ENCODE results near the gene TRAF3IP3.
"Not testable (repeated sequence)": the region's sequence is repeated elsewhere in the genome, so short reads cannot be mapped to it uniquely, and the experiment has no call there.

TRAF3IP3 gene

DNA sequence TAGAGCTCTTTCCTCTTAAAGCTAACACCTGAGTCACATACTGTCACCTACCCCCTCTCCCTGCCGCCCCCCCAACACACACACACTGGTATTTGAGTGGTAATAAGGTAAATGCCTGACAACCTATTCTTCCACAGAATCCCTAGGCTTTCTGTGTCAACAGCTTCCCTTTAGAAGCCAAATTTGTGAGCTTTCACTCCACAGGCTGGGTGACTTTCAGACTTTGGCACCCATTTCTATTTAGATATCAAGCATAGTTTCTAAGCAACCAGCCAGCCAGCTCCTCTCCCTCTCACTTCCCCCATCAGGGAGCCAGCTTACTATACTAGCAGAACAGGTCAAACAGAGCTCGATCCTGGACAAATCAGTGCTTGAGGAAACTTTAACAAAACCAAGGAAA, 31.7 kb downstream of the TRAF3IP3 start:
- no peak overlapping the region for H3K4me2 ChIP-seq (ENCODE audit: low read length)
- peaks cover 53% of the 10 kb centered on the region for H3K27me3 ChIP-seq (ENCODE audit: control insufficient read depth, insufficient read depth, low read length)
- no peak overlapping the region for H3K9ac ChIP-seq (ENCODE audit: low read depth, low read length)
- H3K4me3 ChIP-seq (ENCODE audit: low read length) = no peak overlapping the region
- no peaks in the 10 kb centered on the region for H3K9me3 ChIP-seq (replicated peaks; ENCODE audit: low read length)
- peaks cover 13% of the 10 kb centered on the region for H3K4me1 ChIP-seq (ENCODE audit: control insufficient read depth, insufficient read depth, low read length)
- H3K36me3 ChIP-seq (ENCODE audit: insufficient read depth, low read length) = no peaks in the 10 kb centered on the region

- H3K27me3 ChIP-seq (ENCODE audit: control insufficient read depth, insufficient read depth, low read length) = peaks cover 70% of the 10 kb centered on the region
- no peak overlapping the region for H3K9ac ChIP-seq (ENCODE audit: low read depth, low read length)
- no peak overlapping the region for H3K4me2 ChIP-seq (ENCODE audit: low read length)
- no peak overlapping the region for H3K4me3 ChIP-seq (ENCODE audit: low read length)
- no peaks in the 10 kb centered on the region for H3K9me3 ChIP-seq (replicated peaks; ENCODE audit: low read length)
- peaks cover 3% of the 10 kb centered on the region for H3K4me1 ChIP-seq (ENCODE audit: control insufficient read depth, insufficient read depth, low read length)
- no peaks in the 10 kb centered on the region for H3K36me3 ChIP-seq (ENCODE audit: insufficient read depth, low read length)
Measured at GRCh38 chr1:209789245-209789644, 33.4 kb downstream of the TRAF3IP3 start.

- no peaks in the 10 kb centered on the region for H3K36me3 ChIP-seq (ENCODE audit: insufficient read depth, low read length)
- no peak overlapping the region for H3K4me2 ChIP-seq (ENCODE audit: low read length)
- peaks cover 82% of the 10 kb centered on the region for H3K27me3 ChIP-seq (ENCODE audit: control insufficient read depth, insufficient read depth, low read length)
- no peaks in the 10 kb centered on the region for H3K4me1 ChIP-seq (ENCODE audit: control insufficient read depth, insufficient read depth, low read length)
- H3K9me3 ChIP-seq (replicated peaks; ENCODE audit: low read length) = no peaks in the 10 kb centered on the region
- no peak overlapping the region for H3K4me3 ChIP-seq (ENCODE audit: low read length)
- no peak overlapping the region for H3K9ac ChIP-seq (ENCODE audit: low read depth, low read length)
Measured at GRCh38 chr1:209790286-209791193, 34.7 kb downstream of the TRAF3IP3 start.

DNA sequence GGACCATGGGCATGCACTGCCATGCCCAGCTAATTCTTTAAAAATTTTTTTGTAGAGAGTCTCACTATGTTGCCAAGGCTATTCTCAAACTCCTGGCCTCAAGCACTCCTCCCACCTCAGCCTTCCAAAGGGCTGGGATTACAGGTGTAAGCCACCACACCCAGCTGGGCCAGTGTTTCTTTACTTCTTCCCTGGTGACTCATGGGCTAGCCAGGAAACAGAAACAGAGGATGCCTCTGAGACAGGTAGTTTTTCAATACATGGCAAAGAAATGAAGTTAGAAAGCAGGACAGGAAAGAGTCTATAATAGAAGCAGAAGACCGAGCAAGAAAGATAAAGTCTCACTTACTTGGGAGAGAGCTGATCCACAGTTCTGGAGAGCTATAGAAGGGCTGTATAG, 36.1 kb downstream of the TRAF3IP3 start:
- Histone ChIP-seq H3K36me3 (ENCODE audit: insufficient read depth, low read length) (no peaks in the 10 kb centered on the region), H3K27me3 (ENCODE audit: control insufficient read depth, insufficient read depth, low read length) (peaks cover 84% of the 10 kb centered on the region), H3K9me3 (replicated peaks; ENCODE audit: low read length) (no peaks in the 10 kb centered on the region), H3K9ac (ENCODE audit: low read depth, low read length) (no peak overlapping the region), H3K4me3 (ENCODE audit: low read length) (no peak overlapping the region), H3K4me2 (ENCODE audit: low read length) (no peak overlapping the region), H3K4me1 (ENCODE audit: control insufficient read depth, insufficient read depth, low read length) (no peaks in the 10 kb centered on the region)

GRCh38 chr1:209793711-209794110, 37.9 kb downstream of the TRAF3IP3 start:
- H3K4me2 ChIP-seq (ENCODE audit: low read length); H3K4me1 ChIP-seq (ENCODE audit: control insufficient read depth, insufficient read depth, low read length); H3K4me3 ChIP-seq (ENCODE audit: low read length); H3K9me3 ChIP-seq (replicated peaks; ENCODE audit: low read length); H3K9ac ChIP-seq (ENCODE audit: low read depth, low read length); H3K36me3 ChIP-seq (ENCODE audit: insufficient read depth, low read length): not testable (repeated sequence)
- peaks cover 78% of the 10 kb centered on the region for H3K27me3 ChIP-seq (ENCODE audit: control insufficient read depth, insufficient read depth, low read length)

DNA sequence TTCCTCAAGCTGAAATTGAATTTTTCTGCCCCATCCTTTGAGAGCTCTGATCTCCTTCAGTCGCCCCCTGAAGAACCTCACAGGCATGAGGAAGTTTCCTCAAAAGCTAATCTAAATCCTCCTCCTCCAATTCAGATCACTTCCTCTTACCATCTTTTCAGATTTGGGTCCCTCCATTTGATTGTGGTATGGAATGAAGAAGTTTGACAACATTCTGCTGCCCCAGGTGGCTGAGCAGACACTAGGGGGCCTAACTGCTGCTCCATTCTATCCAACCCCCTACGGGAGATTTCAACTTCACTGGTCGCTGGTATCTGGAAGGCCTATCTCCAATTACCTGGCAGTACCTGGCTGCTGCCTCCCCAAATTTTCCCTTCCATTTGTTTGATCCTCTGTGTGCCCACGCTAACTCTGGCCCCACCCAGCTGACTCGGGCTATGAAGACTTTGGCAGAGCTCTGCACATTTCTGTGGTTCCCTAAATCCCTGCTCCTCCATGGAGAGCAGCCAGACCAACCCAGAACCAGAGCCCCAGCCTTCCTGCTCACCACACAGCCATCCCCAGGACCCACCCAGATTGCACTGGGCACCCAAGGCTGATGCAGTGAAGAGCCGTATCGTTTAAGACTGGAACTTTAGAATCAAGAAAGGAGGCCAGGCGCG, 42.3 kb downstream of the TRAF3IP3 start:
- Histone ChIP-seq H3K4me2 (ENCODE audit: low read length) (no peak overlapping the region), H3K9ac (ENCODE audit: low read depth, low read length) (no peak overlapping the region), H3K36me3 (ENCODE audit: insufficient read depth, low read length) (no peaks in the 10 kb centered on the region), H3K4me3 (ENCODE audit: low read length) (no peak overlapping the region), H3K9me3 (replicated peaks; ENCODE audit: low read length) (no peaks in the 10 kb centered on the region), H3K27me3 (ENCODE audit: control insufficient read depth, insufficient read depth, low read length) (peaks cover 70% of the 10 kb centered on the region), H3K4me1 (ENCODE audit: control insufficient read depth, insufficient read depth, low read length) (no peaks in the 10 kb centered on the region)

GRCh38 chr1:209800984-209801834, 45.4 kb downstream of the TRAF3IP3 start:
- peaks cover 57% of the 10 kb centered on the region for H3K27me3 ChIP-seq (ENCODE audit: control insufficient read depth, insufficient read depth, low read length)
- H3K9me3 ChIP-seq (replicated peaks; ENCODE audit: low read length) = no peaks in the 10 kb centered on the region
- H3K4me3 ChIP-seq (ENCODE audit: low read length) = no peak overlapping the region
- no peak overlapping the region for H3K9ac ChIP-seq (ENCODE audit: low read depth, low read length)
- peaks cover 6% of the 10 kb centered on the region for H3K4me1 ChIP-seq (ENCODE audit: control insufficient read depth, insufficient read depth, low read length)
- H3K4me2 ChIP-seq (ENCODE audit: low read length) = no peak overlapping the region
- H3K36me3 ChIP-seq (ENCODE audit: insufficient read depth, low read length) = no peaks in the 10 kb centered on the region

GRCh38 chr1:209802117-209802779, 46.4 kb downstream of the TRAF3IP3 start:
- Histone ChIP-seq H3K4me1 (ENCODE audit: control insufficient read depth, insufficient read depth, low read length) (peaks cover 9% of the 10 kb centered on the region), H3K4me2 (ENCODE audit: low read length) (no peak overlapping the region), H3K9me3 (replicated peaks; ENCODE audit: low read length) (no peaks in the 10 kb centered on the region), H3K4me3 (ENCODE audit: low read length) (no peak overlapping the region), H3K27me3 (ENCODE audit: control insufficient read depth, insufficient read depth, low read length) (peaks cover 53% of the 10 kb centered on the region), H3K36me3 (ENCODE audit: insufficient read depth, low read length) (no peaks in the 10 kb centered on the region), H3K9ac (ENCODE audit: low read depth, low read length) (no peak overlapping the region)

GRCh38 chr1:209802780-209803152, 46.9 kb downstream of the TRAF3IP3 start:
- H3K4me2 ChIP-seq (ENCODE audit: low read length) = no peak overlapping the region
- H3K27me3 ChIP-seq (ENCODE audit: control insufficient read depth, insufficient read depth, low read length) = peaks cover 49% of the 10 kb centered on the region
- no peak overlapping the region for H3K4me3 ChIP-seq (ENCODE audit: low read length)
- H3K4me1 ChIP-seq (ENCODE audit: control insufficient read depth, insufficient read depth, low read length) = peaks cover 13% of the 10 kb centered on the region
- H3K9ac ChIP-seq (ENCODE audit: low read depth, low read length) = no peak overlapping the region
- no peaks in the 10 kb centered on the region for H3K9me3 ChIP-seq (replicated peaks; ENCODE audit: low read length)
- H3K36me3 ChIP-seq (ENCODE audit: insufficient read depth, low read length) = no peaks in the 10 kb centered on the region

DNA sequence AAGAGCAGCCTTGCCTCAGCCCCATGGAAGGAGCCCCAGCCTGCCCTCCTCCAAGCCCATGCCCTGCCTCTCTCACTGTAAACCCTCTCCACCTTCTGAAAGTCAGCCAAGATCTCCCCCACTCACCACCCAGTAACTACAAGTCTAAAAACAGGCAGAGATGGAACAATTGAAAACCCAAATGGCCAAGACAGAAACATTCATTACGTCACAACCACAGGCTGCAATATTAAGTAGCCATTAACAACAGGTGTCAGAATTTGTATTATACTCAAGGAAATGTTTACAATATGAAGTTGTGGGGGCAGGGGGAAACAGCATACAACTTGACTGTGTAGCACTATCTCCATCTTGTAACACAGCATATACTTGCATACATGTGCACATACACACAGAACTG, 47.7 kb downstream of the TRAF3IP3 start:
- Histone ChIP-seq H3K4me3 (ENCODE audit: low read length) (no peak overlapping the region), H3K4me2 (ENCODE audit: low read length) (no peak overlapping the region), H3K36me3 (ENCODE audit: insufficient read depth, low read length) (no peaks in the 10 kb centered on the region), H3K4me1 (ENCODE audit: control insufficient read depth, insufficient read depth, low read length) (peaks cover 20% of the 10 kb centered on the region), H3K9me3 (replicated peaks; ENCODE audit: low read length) (no peaks in the 10 kb centered on the region), H3K9ac (ENCODE audit: low read depth, low read length) (no peak overlapping the region), H3K27me3 (ENCODE audit: control insufficient read depth, insufficient read depth, low read length) (peaks cover 44% of the 10 kb centered on the region)

GRCh38 chr1:209805341-209805781, 49.5 kb downstream of the TRAF3IP3 start:
- no peak overlapping the region for H3K4me3 ChIP-seq (ENCODE audit: low read length)

More at GRCh38 chr1:209805341-209805781, 49.5 kb downstream of the TRAF3IP3 start:
- Histone ChIP-seq H3K36me3 (ENCODE audit: insufficient read depth, low read length) (no peaks in the 10 kb centered on the region), H3K9me3 (replicated peaks; ENCODE audit: low read length) (no peaks in the 10 kb centered on the region), H3K4me2 (ENCODE audit: low read length) (peak overlapping the region; percentile 80), H3K27me3 (ENCODE audit: control insufficient read depth, insufficient read depth, low read length) (peaks cover 34% of the 10 kb centered on the region), H3K4me1 (ENCODE audit: control insufficient read depth, insufficient read depth, low read length) (peaks cover 20% of the 10 kb centered on the region), H3K9ac (ENCODE audit: low read depth, low read length) (no peak overlapping the region)

Measured in skeletal muscle satellite cell (primary cell).